ENCODE data around the gene HYAL3. TPM values are rescaled to one million over a fixed set of nuclear protein-coding genes. Genes with fewer than 3 reads are reported as not detected.
A peak's percentile ranks its signal among the peaks of the same experiment; 100 is the strongest.

Gene HYAL3
- total RNA-seq, 2 donors from 2014 or later: 2.5 to 4.2 TPM

DNA sequence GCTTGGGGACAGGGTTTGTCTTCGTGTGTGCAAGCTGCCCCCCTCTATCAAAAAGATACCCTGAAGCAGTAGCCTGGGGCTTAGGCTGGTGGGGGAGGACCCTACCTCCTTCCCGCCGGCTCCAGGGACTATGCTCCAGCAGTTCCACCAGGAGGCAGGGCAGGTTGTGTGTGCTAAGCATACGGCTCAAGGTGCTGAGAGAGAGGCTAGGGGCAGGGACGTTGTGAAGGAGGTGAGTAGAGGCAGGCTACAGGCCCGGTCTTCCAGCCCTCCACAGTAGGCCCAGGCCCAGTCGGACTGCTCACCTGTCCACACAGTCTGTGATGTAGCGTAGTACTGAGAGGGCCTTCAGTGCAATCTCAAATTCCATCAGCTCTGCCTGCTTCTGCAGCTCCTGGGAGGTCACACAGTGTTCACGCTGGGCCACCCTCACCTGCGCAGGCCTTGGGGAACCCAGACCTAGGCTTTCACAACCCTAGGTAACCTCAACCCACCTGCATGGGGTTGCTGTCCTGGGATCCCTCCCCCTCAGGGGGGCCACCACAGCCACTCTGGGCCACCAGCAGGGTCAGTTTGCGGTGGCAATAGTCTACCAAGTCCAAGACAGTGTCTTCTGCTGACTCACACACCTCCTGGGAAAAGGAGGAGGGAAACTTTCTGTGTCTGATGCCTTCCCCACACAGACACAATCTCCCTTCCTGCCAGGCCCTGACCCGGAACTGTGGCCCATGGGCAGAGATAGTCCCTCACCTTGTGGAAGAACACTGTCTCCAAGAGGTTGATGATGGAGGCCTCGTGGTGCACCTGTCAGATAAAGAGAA, 43.8 kb upstream of the HYAL3 start:
- TF ChIP-seq, protein P1, sequence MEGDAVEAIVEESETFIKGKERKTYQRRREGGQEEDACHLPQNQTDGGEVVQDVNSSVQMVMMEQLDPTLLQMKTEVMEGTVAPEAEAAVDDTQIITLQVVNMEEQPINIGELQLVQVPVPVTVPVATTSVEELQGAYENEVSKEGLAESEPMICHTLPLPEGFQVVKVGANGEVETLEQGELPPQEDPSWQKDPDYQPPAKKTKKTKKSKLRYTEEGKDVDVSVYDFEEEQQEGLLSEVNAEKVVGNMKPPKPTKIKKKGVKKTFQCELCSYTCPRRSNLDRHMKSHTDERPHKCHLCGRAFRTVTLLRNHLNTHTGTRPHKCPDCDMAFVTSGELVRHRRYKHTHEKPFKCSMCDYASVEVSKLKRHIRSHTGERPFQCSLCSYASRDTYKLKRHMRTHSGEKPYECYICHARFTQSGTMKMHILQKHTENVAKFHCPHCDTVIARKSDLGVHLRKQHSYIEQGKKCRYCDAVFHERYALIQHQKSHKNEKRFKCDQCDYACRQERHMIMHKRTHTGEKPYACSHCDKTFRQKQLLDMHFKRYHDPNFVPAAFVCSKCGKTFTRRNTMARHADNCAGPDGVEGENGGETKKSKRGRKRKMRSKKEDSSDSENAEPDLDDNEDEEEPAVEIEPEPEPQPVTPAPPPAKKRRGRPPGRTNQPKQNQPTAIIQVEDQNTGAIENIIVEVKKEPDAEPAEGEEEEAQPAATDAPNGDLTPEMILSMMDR (IDR thresholded peaks at IDR 0.05): no peak
- Histone ChIP-seq H3K27ac (no peak overlapping the region), H3K4me3 (no peak overlapping the region), H3K27me3 (no peaks in the 10 kb centered on the region), H3K4me1 (peaks cover 3% of the 10 kb centered on the region), H3K9ac (ENCODE audit: low read depth in 2 of 2, low read length in 2 of 2) (no peak overlapping the region), H3K36me3 (no peaks in the 10 kb centered on the region), H3K9me3 (no peaks in the 10 kb centered on the region)
- DNase-seq: peak; percentile 17
- intact Hi-C loops (cut with DNase I): no loop called here

DNA sequence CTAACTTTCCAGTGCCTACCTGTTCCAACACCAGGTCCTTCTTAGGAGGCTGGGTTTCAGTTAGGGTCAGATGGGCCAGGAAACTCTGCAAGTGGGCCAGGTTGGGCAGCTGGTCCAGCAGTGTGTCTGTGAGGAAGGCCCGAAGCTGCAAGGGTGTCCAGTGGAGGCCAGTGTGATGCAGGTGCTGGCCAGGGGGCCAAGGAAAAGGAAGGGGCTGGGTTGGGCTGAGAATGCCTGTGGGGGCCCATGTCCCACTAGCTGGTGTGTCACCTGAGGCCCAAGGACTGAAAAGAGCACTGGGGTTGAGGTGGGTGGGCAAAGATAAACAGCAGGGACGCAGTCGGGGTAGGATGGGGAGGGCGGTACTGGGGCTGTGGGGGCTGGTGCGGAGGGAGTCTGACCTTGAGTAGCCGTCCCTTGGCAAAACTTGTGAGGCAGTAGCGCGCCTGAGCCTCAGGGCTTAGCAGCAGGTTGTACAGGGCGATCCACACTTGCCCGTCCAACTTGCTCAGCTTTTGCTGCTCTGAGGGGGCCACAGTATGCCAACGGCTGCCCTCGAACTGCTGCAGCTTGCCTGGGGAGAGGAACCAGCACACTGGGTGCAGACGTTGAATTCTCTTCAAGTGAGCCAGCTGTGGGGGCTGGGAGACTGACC, 42.9 kb upstream of the HYAL3 start:
- TF ChIP-seq, protein P1 (IDR thresholded peaks at IDR 0.05): no peak
- intact Hi-C loops (cut with DNase I): no loop called here
- DNase-seq: peak; percentile 22
- Histone ChIP-seq H3K4me3 (no peak overlapping the region), H3K9ac (ENCODE audit: low read depth in 2 of 2, low read length in 2 of 2) (no peak overlapping the region), H3K27ac (no peak overlapping the region), H3K9me3 (no peaks in the 10 kb centered on the region), H3K27me3 (no peaks in the 10 kb centered on the region), H3K36me3 (no peaks in the 10 kb centered on the region), H3K4me1 (peaks cover 3% of the 10 kb centered on the region)

DNA sequence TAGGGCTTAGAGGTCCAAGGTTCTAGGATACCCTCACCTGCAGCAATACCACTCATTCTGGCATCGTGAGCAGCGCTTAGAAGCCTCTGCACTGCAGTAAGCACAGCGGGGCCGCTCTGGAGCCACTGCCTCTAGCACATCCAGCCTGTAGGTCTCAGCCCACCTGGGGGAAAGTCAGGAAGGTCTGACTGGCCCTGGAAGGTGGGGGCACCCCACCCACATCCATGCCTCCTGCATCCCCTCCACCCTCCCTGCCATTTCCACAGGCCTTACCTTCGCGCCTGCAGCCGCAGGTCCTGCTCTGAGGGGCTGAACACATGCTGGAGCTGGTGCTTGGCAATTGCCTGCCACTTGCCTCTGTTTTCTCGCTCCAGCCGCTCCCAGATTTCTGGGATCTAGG, 42.3 kb upstream of the HYAL3 start:
- TF ChIP-seq, protein P1 (IDR thresholded peaks at IDR 0.05): no peak
- H3K27me3 ChIP-seq: no peaks in the 10 kb centered on the region
- H3K27ac ChIP-seq: peak overlapping the region; percentile 97
- H3K9ac ChIP-seq (ENCODE audit: low read depth in 2 of 2, low read length in 2 of 2): peak overlapping the region in 1 of 2 donors; percentile 61
- intact Hi-C loops (cut with DNase I): no loop called here
- peaks cover 3% of the 10 kb centered on the region for H3K4me1 ChIP-seq
- no peaks in the 10 kb centered on the region for H3K36me3 ChIP-seq
- H3K4me3 ChIP-seq: peak overlapping the region; percentile 45
- no peaks in the 10 kb centered on the region for H3K9me3 ChIP-seq
- DNase-seq: peak; percentile 24

DNA sequence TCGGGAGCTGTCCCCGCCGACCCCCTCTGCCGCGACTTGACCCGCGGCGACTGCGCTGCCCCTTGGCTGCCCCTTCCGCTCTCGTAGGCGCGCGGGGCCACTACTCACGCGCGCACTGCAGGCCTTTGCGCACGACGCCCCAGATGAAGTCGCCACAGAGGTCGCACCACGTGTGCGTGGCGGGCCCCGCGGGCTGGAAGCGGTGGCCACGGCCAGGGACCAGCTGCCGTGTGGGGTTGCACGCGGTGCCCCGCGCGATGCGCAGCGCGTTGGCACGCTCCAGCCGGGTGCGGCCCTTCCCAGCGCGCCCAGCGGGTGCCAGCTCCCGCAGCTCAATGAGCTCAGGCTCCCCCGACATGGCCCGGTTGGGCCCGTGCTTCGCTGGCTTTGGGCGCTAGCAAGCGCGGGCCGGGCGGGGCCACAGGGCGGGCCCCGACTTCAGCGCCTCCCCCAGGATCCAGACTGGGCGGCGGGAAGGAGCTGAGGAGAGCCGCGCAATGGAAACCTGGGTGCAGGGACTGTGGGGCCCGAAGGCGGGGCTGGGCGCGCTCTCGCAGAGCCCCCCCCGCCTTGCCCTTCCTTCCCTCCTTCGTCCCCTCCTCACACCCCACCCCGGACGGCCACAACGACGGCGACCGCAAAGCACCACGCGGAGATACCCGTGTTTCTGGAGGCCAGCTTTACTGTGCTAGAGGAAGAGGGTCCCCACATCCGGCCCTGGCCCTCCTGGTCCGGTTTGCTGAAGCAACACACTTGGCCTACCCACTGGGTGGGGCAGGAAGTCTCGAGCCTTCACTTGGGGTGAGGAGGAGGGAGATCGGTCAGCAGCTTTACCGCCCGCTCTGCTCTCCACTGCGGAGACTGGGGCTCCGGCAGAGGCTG, 41.5 kb upstream of the HYAL3 start, which contains the start of gene RASSF1:
Gene RASSF1 (minus strand): TSS at position 389 of the 882 bp plus-strand sequence. CDS start 31 bp downstream, at position 358.
- peak within 1 kb of the TSS; percentile 97 for H3K27ac ChIP-seq
- peak within 1 kb of the TSS; percentile 45 for H3K4me3 ChIP-seq
- intact Hi-C loops (cut with DNase I): no loop called here
- H3K4me1 ChIP-seq: peaks cover 7% of the 10 kb centered on the region
- peak within 1 kb of the TSS; percentile 61 to 87 for H3K9ac ChIP-seq (ENCODE audit: low read depth in 2 of 2, low read length in 2 of 2)
- no peaks in the 10 kb centered on the region for H3K9me3 ChIP-seq
- H3K27me3 ChIP-seq: no peaks in the 10 kb centered on the region
- TF ChIP-seq, protein P1 (IDR thresholded peaks at IDR 0.05): no peak
- no peaks in the 10 kb centered on the region for H3K36me3 ChIP-seq
- peak; percentile 86 for DNase-seq

DNA sequence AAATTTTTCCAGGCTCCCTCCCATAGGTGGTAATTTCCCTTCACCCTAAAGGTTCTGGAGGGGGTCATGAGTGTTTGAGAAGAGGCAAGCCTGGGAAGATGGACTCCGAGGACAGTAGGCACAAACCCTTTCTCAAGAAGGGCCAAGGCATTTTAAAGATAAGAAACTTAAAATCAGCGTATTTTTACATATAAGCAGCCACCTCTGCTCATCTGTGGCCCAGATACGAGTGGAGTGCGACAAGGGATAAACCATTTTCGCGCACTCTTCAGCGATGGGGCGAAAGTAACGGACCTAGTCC, 40.9 kb upstream of the HYAL3 start:
- H3K4me1 ChIP-seq: peaks cover 9% of the 10 kb centered on the region
- TF ChIP-seq, protein P1 (IDR thresholded peaks at IDR 0.05): no peak
- no peaks in the 10 kb centered on the region for H3K27me3 ChIP-seq
- peak overlapping the region; percentile 61 to 87 for H3K9ac ChIP-seq (ENCODE audit: low read depth in 2 of 2, low read length in 2 of 2)
- no peak for DNase-seq
- intact Hi-C loops (cut with DNase I): no loop called here
- H3K4me3 ChIP-seq: peak overlapping the region; percentile 45
- H3K36me3 ChIP-seq: no peaks in the 10 kb centered on the region
- peak overlapping the region; percentile 97 for H3K27ac ChIP-seq
- H3K9me3 ChIP-seq: no peaks in the 10 kb centered on the region

Measured in colonic mucosa (tissue), 4 donors.